Left lung (tissue), 10 donors: ENCODE data around the gene SCAMP4. TPM values are rescaled to one million over a fixed set of nuclear protein-coding genes. Genes with fewer than 3 reads are reported as not detected.

Experiments
- ATAC-seq: fragments of 200-7000 bp; cut with Tn5 transposase; one replicate; pipeline ENCODE4 v1.9.1; 2020; ENCODE audit warnings: moderate library complexity
- DNase-seq, 4 donors: peaks; one replicate each; pipeline ENCODE4 v3.0.0-alpha.2; 2013 to 2020
- H3K27ac ChIP-seq, 2 donors: fragments of 200-600 bp; sonication (generic) in 1 of 2; one replicate each; pipeline versions ENCODE4 v1.5.0 to v1.8.0; 2020 to 2021
- H3K27me3 ChIP-seq, 2 donors: fragments of 200-600 bp; sonication (generic) in 1 of 2; one replicate each; pipeline versions ENCODE4 v1.5.0 to v1.8.0; 2020 to 2021
- H3K36me3 ChIP-seq, 2 donors: fragments of 200-600 bp; sonication (generic) in 1 of 2; one replicate each; pipeline versions ENCODE4 v1.5.0 to v1.8.0; 2020 to 2021
- H3K4me1 ChIP-seq, 2 donors: fragments of 200-600 bp; one replicate each; pipeline ENCODE4 v1.8.0; 2021
- H3K4me3 ChIP-seq, 2 donors: fragments of 200-600 bp; sonication (generic) in 1 of 2; one replicate each; pipeline versions ENCODE4 v1.5.0 to v1.8.0; 2020 to 2021; ENCODE audit warnings: mild to moderate bottlenecking in 1 of 2
- H3K9me3 ChIP-seq, 2 donors: fragments of 200-600 bp; sonication (generic) in 1 of 2; one replicate each; pipeline versions ENCODE4 v1.5.0 to v1.8.0; 2020 to 2021
- intact Hi-C, 2 donors: fragments of 100-400 bp; cut with DNase I; formaldehyde crosslinking; loops; one replicate each; pipeline versions ENCODE4 v1.11.2 to v1.14.2; 2022
- polyA plus RNA-seq, 6 donors: library from polyadenylated mRNA; unstranded; fragments of 120-200 nt; gene quantifications; one replicate each; pipeline ENCODE4 v1.2.1, GENCODE V29; 2013; ENCODE audit not compliant: insufficient read length in 6 of 6
- total RNA-seq, 2 donors: library from RNA; stranded (reverse); fragmentation: NEBNext Ultra II Directional; extraction: Animal tissue kit (Norgen Biotek cat#: 25700); gene quantifications; one replicate each; pipeline ENCODE4 v1.2.1, GENCODE V29; 2021
- TF ChIP-seq, protein P1 (sequence below), 2 donors: fragments of 200-600 bp; sonication (generic) in 1 of 2; IDR thresholded peaks; one replicate each; pipeline versions ENCODE4 v1.5.0 to v1.8.0; 2021; ENCODE audit warnings: antibody characterized with exemption in 2 of 2
- donor health status: DM: no; HTN: yes; CAD: no.
- donor health status: DM: no; HTN: no; CAD: no.

The SCAMP4 gene
- total and polyA plus RNA-seq, 8 donors, result 54.5 to 86.6 (median 70.1) TPM

DNA sequence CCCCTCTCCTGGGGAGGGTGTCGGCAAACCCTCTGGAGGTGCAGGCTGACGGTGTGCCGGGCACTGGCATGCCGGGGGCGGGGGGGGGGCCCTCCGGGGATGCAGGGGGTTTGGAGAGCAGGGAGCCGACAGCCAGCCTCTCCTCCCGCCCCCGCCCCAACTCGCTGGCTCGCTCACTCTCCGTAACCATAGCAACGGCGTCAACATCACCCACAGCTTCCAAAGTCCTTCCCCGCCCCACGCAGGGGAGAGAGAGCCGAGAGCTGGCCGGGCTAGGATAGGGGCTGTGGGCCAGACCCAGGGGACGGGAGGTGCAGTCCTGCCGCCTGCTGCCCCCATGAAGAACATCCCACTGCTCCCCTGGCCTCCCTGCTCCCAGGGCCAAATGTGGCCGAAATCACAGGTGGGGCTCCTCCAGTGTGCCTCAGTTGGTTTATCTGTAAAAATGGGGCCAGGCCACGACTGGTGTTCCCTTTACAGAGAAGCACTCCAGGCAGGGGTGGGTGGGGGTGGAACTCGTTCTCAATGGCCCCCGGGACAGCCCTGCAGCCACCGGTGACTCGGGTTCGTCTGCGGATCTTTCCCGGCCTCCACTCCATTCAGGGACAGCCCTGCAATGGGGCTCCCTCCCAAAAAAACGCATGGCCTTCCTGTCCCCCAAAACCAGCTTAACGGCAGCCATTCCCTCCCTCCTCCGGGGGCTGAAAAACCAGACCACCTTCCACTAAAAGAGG is 45.0 kb upstream of the SCAMP4 start:
- Histone ChIP-seq H3K4me1 (peaks cover 45 to 78% of the 10 kb centered on the region in 2 donors), H3K27ac (peak overlapping the region in 1 of 2 donors; percentile 41), H3K27me3 (no peaks in the 10 kb centered on the region), H3K4me3 (peak overlapping the region in 1 of 2 donors; percentile 76), H3K36me3 (no peaks in the 10 kb centered on the region), H3K9me3 (no peaks in the 10 kb centered on the region)
- peak in 3 of 4 donors; percentile 63 to 93 (median 74) for DNase-seq
- no peak for ATAC-seq
- intact Hi-C loops, result no loop called here
- TF ChIP-seq, protein P1, sequence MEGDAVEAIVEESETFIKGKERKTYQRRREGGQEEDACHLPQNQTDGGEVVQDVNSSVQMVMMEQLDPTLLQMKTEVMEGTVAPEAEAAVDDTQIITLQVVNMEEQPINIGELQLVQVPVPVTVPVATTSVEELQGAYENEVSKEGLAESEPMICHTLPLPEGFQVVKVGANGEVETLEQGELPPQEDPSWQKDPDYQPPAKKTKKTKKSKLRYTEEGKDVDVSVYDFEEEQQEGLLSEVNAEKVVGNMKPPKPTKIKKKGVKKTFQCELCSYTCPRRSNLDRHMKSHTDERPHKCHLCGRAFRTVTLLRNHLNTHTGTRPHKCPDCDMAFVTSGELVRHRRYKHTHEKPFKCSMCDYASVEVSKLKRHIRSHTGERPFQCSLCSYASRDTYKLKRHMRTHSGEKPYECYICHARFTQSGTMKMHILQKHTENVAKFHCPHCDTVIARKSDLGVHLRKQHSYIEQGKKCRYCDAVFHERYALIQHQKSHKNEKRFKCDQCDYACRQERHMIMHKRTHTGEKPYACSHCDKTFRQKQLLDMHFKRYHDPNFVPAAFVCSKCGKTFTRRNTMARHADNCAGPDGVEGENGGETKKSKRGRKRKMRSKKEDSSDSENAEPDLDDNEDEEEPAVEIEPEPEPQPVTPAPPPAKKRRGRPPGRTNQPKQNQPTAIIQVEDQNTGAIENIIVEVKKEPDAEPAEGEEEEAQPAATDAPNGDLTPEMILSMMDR (IDR thresholded peaks at IDR 0.05), result no peak

DNA sequence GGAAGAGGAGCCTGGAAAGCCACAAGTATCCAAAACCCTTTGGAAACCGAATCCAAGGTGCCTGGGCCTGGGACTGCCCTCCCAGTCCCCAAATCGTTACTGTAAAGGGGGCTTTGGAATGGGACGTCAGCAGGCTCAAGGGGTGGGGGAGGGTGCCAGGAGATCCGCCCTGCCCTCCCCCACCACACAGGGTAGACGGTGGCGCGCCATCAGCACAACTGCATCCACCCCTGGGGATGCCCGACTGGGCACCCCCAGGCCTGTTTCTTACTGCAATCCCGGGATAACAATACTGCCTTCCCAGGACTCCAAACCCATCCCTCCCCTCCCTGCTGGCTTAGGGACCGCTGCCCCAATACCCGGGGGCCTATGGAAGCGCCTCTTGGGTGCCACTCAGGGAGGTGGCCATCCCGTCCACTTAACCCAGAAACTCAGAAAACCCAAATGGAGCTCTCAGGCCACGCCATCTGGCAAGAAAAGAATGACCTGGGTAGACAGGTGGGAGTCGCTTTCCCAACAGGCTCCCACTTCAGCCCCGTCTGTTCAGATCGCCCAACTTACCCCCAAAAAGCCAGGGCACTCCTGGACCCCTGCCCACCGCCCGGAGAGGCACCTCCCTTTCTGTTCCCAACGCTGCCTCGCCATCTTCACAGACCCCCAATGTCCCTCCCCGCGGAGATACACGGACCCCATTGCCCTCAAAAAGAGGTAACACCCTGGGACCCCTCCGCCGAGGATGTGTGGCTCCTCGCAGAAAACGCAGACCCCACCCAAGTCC is 44.2 kb upstream of the SCAMP4 start:
- Histone ChIP-seq H3K36me3 (no peaks in the 10 kb centered on the region), H3K9me3 (no peaks in the 10 kb centered on the region), H3K4me1 (peaks cover 39 to 76% of the 10 kb centered on the region in 2 donors), H3K27ac (peak overlapping the region in 1 of 2 donors; percentile 41), H3K4me3 (peak overlapping the region in 1 of 2 donors; percentile 76), H3K27me3 (no peaks in the 10 kb centered on the region)
- intact Hi-C loops, result no loop called here
- peak in 1 of 4 donors; percentile 44 for DNase-seq
- ATAC-seq, result no peak
- TF ChIP-seq, protein P1 (IDR thresholded peaks at IDR 0.05), result no peak

DNA sequence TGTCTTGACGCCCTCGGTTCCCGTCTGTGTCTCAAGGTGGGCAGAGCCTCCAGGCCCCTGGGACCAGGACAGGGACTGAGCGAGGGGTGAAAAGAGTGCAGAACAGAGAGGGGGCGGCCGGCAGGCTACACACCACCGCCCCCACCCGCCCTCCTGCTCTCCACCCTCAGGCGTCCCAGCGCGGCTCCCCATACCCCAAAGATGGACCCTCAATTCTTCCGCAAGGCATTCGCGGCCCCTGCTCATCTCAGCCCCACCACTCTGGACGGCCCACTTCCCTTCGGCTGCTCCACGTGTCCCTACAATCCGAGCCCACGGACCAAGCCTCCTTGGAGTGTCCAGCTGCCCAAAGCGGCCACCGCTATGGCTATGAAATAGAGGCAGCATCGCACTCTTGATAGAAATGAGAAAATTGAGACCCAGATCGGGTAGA is 43.6 kb upstream of the SCAMP4 start:
- Histone ChIP-seq H3K27me3 (no peaks in the 10 kb centered on the region), H3K27ac (peak overlapping the region in 1 of 2 donors; percentile 53), H3K36me3 (no peaks in the 10 kb centered on the region), H3K9me3 (no peaks in the 10 kb centered on the region), H3K4me3 (peak overlapping the region; percentile 61 to 76), H3K4me1 (peaks cover 34 to 70% of the 10 kb centered on the region in 2 donors)
- intact Hi-C loops, result no loop called here
- ATAC-seq (no peak), DNase-seq (no peak)
- TF ChIP-seq, protein P1 (IDR thresholded peaks at IDR 0.05), result no peak

DNA sequence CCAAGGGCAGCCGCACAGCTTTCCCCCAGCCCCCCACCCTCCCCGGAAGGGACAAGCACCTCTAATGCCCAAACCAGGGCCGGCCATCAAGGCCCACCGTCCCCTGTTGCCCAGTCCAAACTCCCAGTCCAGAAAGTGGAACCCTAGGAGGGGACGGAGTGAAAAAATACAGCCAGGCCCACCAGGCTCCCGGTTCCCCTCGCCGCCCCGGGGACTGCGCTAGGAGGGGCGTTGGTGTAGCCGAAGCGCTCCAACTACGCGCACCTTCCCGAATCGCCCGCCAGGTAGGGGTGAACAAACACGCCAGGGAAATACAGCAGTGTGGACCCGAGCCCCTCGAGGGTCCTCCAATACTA is 43.2 kb upstream of the SCAMP4 start:
- Histone ChIP-seq H3K4me3 (peak overlapping the region; percentile 61 to 76), H3K4me1 (peaks cover 34 to 65% of the 10 kb centered on the region in 2 donors), H3K27ac (peak overlapping the region in 1 of 2 donors; percentile 53), H3K36me3 (peaks cover 0 to 1% of the 10 kb centered on the region in 2 donors), H3K27me3 (no peaks in the 10 kb centered on the region), H3K9me3 (no peaks in the 10 kb centered on the region)
- intact Hi-C loops, result no loop called here
- TF ChIP-seq, protein P1 (IDR thresholded peaks at IDR 0.05), result no peak
- DNase-seq, result no peak
- ATAC-seq, result no peak
